Adrenal gland (tissue), 5 donors: ENCODE measurements around the gene SOHLH1.

Experiments
- CTCF ChIP-seq, 6 experiments: fragments of 450-650 bp in 4 of 6; fragments of 200-600 bp in 2 of 6; sonication (generic) in 1 of 6; IDR thresholded peaks; 1 replicate in 5 of 6; 2 replicates in 1 of 6; pipeline versions ENCODE4 v1.5.1 to v1.8.0; 2016 to 2021; ENCODE audit warnings: antibody characterized with exemption in 6 of 6, mild to moderate bottlenecking in 2 of 6, moderate library complexity in 1 of 6
- POLR2A ChIP-seq, 2 donors: fragments of 450-650 bp; IDR thresholded peaks; one replicate each; pipeline ENCODE4 v1.6.1; 2017; ENCODE audit warnings: antibody characterized with exemption in 2 of 2, mild to moderate bottlenecking in 2 of 2, moderate library complexity in 1 of 2
- donor health status: DM: no; HTN: no; CAD: no.

- TF ChIP-seq POLR2A (IDR thresholded peaks at IDR 0.05) = no peak
- no peak for TF ChIP-seq CTCF (IDR thresholded peaks at IDR 0.05)
These were observed 18.1 kb downstream of the SOHLH1 start for GRCh38 chr9:135681161-135681560.
